Spinal cord (tissue), 10 donors: Measurements from ENCODE around the gene SLC25A15. TPM values are rescaled to one million over a fixed set of nuclear protein-coding genes. Genes with fewer than 3 reads are reported as not detected.

ENCODE experiments used
- DNase-seq, 6 donors: peaks; one replicate each; pipeline versions ENCODE4 v3.0.0 to v3.0.0-alpha.2; 2013 to 2015; ENCODE audit warnings: low spot score in 6 of 6, low read depth in 4 of 6
- H3K27ac ChIP-seq: one replicate; pipeline ENCODE4 v1.5.1; 2013; ENCODE audit warnings: low read depth, low read length, control low read depth
- H3K27me3 ChIP-seq: one replicate; pipeline ENCODE4 v1.6.1; 2013; ENCODE audit warnings: low read length; ENCODE audit not compliant: control insufficient read depth, insufficient read depth
- H3K36me3 ChIP-seq: one replicate; pipeline ENCODE4 v1.6.1; 2013; ENCODE audit warnings: low read length; ENCODE audit not compliant: control insufficient read depth, insufficient read depth
- H3K4me1 ChIP-seq: one replicate; pipeline ENCODE4 v1.6.1; 2013; ENCODE audit warnings: low read length; ENCODE audit not compliant: control insufficient read depth, insufficient read depth
- H3K4me3 ChIP-seq: one replicate; pipeline ENCODE4 v1.5.1; 2013; ENCODE audit warnings: low read depth, low read length, control low read depth
- H3K9me3 ChIP-seq: one replicate; pipeline ENCODE4 v1.6.1; 2013; ENCODE audit warnings: low read length; ENCODE audit not compliant: control insufficient read depth, insufficient read depth
- WGBS: methylation state at CpG from one replicate; pipeline ENCODE4 v1.1.5; 2013; ENCODE audit warnings: missing lambda C conversion rate; ENCODE audit not compliant: insufficient coverage; 5-methylcytosine and 5-hydroxymethylcytosine counted together
- polyA plus RNA-seq, 2 donors: library from polyadenylated mRNA; unstranded; fragments of 120-200 nt; gene quantifications; one replicate each; pipeline ENCODE4 v1.2.1, GENCODE V29; 2013; ENCODE audit not compliant: insufficient read length in 2 of 2
- total RNA-seq, 2 donors: library from RNA; depleted of rRNA in 1 of 2; stranded (reverse); fragments of 120-200 nt in 1 of 2; fragments of >200 nt in 1 of 2; gene quantifications; one replicate each; pipeline versions ENCODE4 v1.2.3 to v1.2.4, GENCODE V29; 2013 to 2014
- donor health status: healthy.

Gene SLC25A15
- total and polyA plus RNA-seq, 4 donors, result 16.0 to 18.1 (median 17.9) TPM

- DNase-seq, result no peak
- Histone ChIP-seq H3K36me3 (peaks cover 22% of the 10 kb centered on the region), H3K9me3 (no peaks in the 10 kb centered on the region), H3K4me1 (peaks cover 18% of the 10 kb centered on the region), H3K27me3 (no peaks in the 10 kb centered on the region), H3K27ac (no peak overlapping the region), H3K4me3 (no peak overlapping the region)
- 94% methylated on average over 7 of the region's 10 CpGs for WGBS
These were observed 3.1 kb downstream of the SLC25A15 start for GRCh38 chr13:40792284-40793051.

- Histone ChIP-seq H3K27ac (no peak overlapping the region), H3K4me1 (peaks cover 18% of the 10 kb centered on the region), H3K36me3 (peaks cover 23% of the 10 kb centered on the region), H3K4me3 (no peak overlapping the region), H3K27me3 (no peaks in the 10 kb centered on the region), H3K9me3 (no peaks in the 10 kb centered on the region)
- no CpG with 5 or more reads among the region's 3 CpGs for WGBS
- DNase-seq, result no peak
These were observed 3.9 kb downstream of the SLC25A15 start for GRCh38 chr13:40793339-40793738.

GRCh38 chr13:40794414-40795368, 5.3 kb downstream of the SLC25A15 start:
- Histone ChIP-seq H3K27me3 (no peaks in the 10 kb centered on the region), H3K36me3 (peaks cover 36% of the 10 kb centered on the region), H3K27ac (no peak overlapping the region), H3K4me1 (peaks cover 11% of the 10 kb centered on the region), H3K4me3 (no peak overlapping the region), H3K9me3 (no peaks in the 10 kb centered on the region)
- DNase-seq, result no peak
- WGBS, result 92% methylated on average over 8 of the region's 13 CpGs

- 100% methylated on average over 1 of the region's 6 CpGs for WGBS
- H3K9me3 ChIP-seq, result no peaks in the 10 kb centered on the region
- H3K4me1 ChIP-seq, result no peaks in the 10 kb centered on the region
- no peak overlapping the region for H3K27ac ChIP-seq
- H3K4me3 ChIP-seq, result no peak overlapping the region
- H3K27me3 ChIP-seq, result no peaks in the 10 kb centered on the region
- peaks cover 47% of the 10 kb centered on the region for H3K36me3 ChIP-seq
- no peak for DNase-seq
These were observed 7.2 kb downstream of the SLC25A15 start for GRCh38 chr13:40796649-40797048.

- H3K27ac ChIP-seq, result no peak overlapping the region
- H3K9me3 ChIP-seq, result no peaks in the 10 kb centered on the region
- no peak for DNase-seq
- peaks cover 49% of the 10 kb centered on the region for H3K36me3 ChIP-seq
- H3K27me3 ChIP-seq, result no peaks in the 10 kb centered on the region
- WGBS, result 98% methylated on average over 5 of the region's 9 CpGs
- no peak overlapping the region for H3K4me3 ChIP-seq
- no peaks in the 10 kb centered on the region for H3K4me1 ChIP-seq
These were observed 9.0 kb downstream of the SLC25A15 start for GRCh38 chr13:40798380-40798779.

- Histone ChIP-seq H3K27ac (no peak overlapping the region), H3K4me1 (no peaks in the 10 kb centered on the region), H3K9me3 (no peaks in the 10 kb centered on the region), H3K27me3 (no peaks in the 10 kb centered on the region), H3K4me3 (no peak overlapping the region), H3K36me3 (peaks cover 41% of the 10 kb centered on the region)
- WGBS, result 100% methylated on average over 2 of the region's 4 CpGs
- no peak for DNase-seq
These were observed 10.1 kb downstream of the SLC25A15 start for GRCh38 chr13:40799508-40799907.

- no peak for DNase-seq
- 86% methylated on average over 2 of the region's 5 CpGs for WGBS
- Histone ChIP-seq H3K4me1 (no peaks in the 10 kb centered on the region), H3K27me3 (no peaks in the 10 kb centered on the region), H3K27ac (no peak overlapping the region), H3K36me3 (peaks cover 41% of the 10 kb centered on the region), H3K4me3 (no peak overlapping the region), H3K9me3 (no peaks in the 10 kb centered on the region)
These were observed 11.1 kb downstream of the SLC25A15 start for GRCh38 chr13:40800559-40800958.

GRCh38 chr13:40801255-40802217, 12.1 kb downstream of the SLC25A15 start:
- no peaks in the 10 kb centered on the region for H3K27me3 ChIP-seq
- WGBS, result no CpG with 5 or more reads among the region's 6 CpGs
- H3K27ac ChIP-seq, result no peak overlapping the region
- no peak for DNase-seq
- H3K36me3 ChIP-seq, result peaks cover 40% of the 10 kb centered on the region
- no peak overlapping the region for H3K4me3 ChIP-seq
- H3K9me3 ChIP-seq, result no peaks in the 10 kb centered on the region
- H3K4me1 ChIP-seq, result no peaks in the 10 kb centered on the region

GRCh38 chr13:40803316-40803715, 13.9 kb downstream of the SLC25A15 start:
- no peak for DNase-seq
- peaks cover 43% of the 10 kb centered on the region for H3K36me3 ChIP-seq
- H3K27ac ChIP-seq, result no peak overlapping the region
- 93% methylated on average over 4 of the region's 5 CpGs for WGBS
- H3K4me3 ChIP-seq, result no peak overlapping the region
- no peaks in the 10 kb centered on the region for H3K9me3 ChIP-seq
- H3K27me3 ChIP-seq, result no peaks in the 10 kb centered on the region
- no peaks in the 10 kb centered on the region for H3K4me1 ChIP-seq
